Heart left ventricle (tissue), 13 donors: Measurements from ENCODE around the gene FOXL2NB.

Experiments
- POLR2A ChIP-seq, 2 donors: fragments of 450-650 bp; IDR thresholded peaks; one replicate each; pipeline ENCODE4 v1.6.1; 2017; ENCODE audit warnings: antibody characterized with exemption in 2 of 2, mild to moderate bottlenecking in 2 of 2, moderate library complexity in 2 of 2
- TF ChIP-seq, protein P1 (sequence below), 12 donors: fragments of 200-600 bp; sonication (generic) in 4 of 12; IDR thresholded peaks; one replicate each; pipeline versions ENCODE4 v1.5.0 to v1.8.0; 2018 to 2022; ENCODE audit warnings: antibody characterized with exemption in 12 of 12, mild to moderate bottlenecking in 5 of 12
- donor health status: ischemic (EF 13 %, LVEDD 7.1; RV severe dilation, severe dysfunction).
- donor health status: DM: no; HTN: yes; CAD: no.
- donor health status: DM: no; HTN: no; CAD: no.
- donor health status: ischemic (EF 25% LVEDD 6.9; RV normal size, moderate dysfunction).
- donor health status: ischemic (EF 25% LVEDD 5.7; RV mildly dilated, moderate dysfunction).
- donor health status: ischemic (EF 35%, LVEDD 5.7; RV mildly dilated, moderate dysfunction).
- donor health status: nonischemic (EF 11% LVEDD 7.7; RV severe dilation, severe dysfunction).
- donor health status: DM: yes; HTN: yes; CAD: no.
- donor health status: PGD.
- donor health status: ischemic (EF 29% LVEDD 5.4; RV normal size, mild dysfunction).
- donor health status: nonischemic (EF 23%, LVEDD 6.1; RV moderate dilation, normal function).

DNA sequence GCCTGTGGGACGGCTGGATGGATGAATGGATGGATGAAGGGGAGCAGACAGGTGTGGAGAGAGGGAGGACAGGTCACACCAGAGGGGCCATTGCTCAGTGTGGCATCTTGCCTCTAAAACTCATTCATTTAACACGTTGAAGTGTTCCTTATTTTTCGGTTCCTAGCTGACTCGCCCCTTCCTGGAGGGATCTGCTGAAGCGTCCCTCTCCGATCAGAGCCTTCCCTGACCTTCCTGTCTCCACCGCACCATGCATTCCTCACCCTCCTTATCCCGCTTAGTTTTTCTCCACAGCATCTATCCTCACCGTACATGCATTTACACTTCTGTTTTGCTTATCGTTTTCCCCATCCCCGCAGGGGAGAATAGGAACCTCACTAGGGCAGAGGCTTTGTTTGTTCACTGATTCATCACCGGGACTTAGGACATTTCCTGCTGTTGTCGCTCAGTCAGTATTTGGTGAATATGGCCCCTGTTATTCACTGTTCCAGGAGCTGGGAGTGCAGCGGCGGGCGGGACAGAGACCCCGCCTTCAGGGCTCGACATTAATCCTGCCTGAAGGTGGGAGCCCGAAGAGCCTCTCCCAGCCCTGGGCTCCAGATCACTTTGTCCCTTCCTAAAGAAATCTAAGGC, 32.0 kb upstream of the FOXL2NB start:
- TF ChIP-seq, protein P1, sequence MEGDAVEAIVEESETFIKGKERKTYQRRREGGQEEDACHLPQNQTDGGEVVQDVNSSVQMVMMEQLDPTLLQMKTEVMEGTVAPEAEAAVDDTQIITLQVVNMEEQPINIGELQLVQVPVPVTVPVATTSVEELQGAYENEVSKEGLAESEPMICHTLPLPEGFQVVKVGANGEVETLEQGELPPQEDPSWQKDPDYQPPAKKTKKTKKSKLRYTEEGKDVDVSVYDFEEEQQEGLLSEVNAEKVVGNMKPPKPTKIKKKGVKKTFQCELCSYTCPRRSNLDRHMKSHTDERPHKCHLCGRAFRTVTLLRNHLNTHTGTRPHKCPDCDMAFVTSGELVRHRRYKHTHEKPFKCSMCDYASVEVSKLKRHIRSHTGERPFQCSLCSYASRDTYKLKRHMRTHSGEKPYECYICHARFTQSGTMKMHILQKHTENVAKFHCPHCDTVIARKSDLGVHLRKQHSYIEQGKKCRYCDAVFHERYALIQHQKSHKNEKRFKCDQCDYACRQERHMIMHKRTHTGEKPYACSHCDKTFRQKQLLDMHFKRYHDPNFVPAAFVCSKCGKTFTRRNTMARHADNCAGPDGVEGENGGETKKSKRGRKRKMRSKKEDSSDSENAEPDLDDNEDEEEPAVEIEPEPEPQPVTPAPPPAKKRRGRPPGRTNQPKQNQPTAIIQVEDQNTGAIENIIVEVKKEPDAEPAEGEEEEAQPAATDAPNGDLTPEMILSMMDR (IDR thresholded peaks at IDR 0.05), result no peak
- no peak for TF ChIP-seq POLR2A (IDR thresholded peaks at IDR 0.05)
